Embryonic facial prominence (tissue), 1 donor: ENCODE data around the gene LYST.
A peak's percentile ranks its signal among the peaks of the same experiment; 100 is the strongest.

Experiments
- DNase-seq: peaks from one replicate; pipeline ENCODE4 v3.0.0-alpha.2; 2016; ENCODE audit errors: extremely low spot score

LYST gene

GRCh38 chr1:235720544-235720943 is 146.2 kb downstream of the LYST start:
- no peak for DNase-seq

GRCh38 chr1:235714205-235714897 is 152.4 kb downstream of the LYST start:
- no peak for DNase-seq

GRCh38 chr1:235712812-235713211 is 153.9 kb downstream of the LYST start:
- no peak for DNase-seq

GRCh38 chr1:235710687-235711086 is 156.0 kb downstream of the LYST start:
- DNase-seq = no peak

- no peak for DNase-seq
Measured at GRCh38 chr1:235709018-235709417, 157.7 kb downstream of the LYST start.

GRCh38 chr1:235708390-235708962 is 158.2 kb downstream of the LYST start:
- DNase-seq = no peak

- DNase-seq = no peak
Measured at GRCh38 chr1:235703506-235703905, 163.2 kb downstream of the LYST start.

- no peak for DNase-seq
Measured at GRCh38 chr1:235702412-235702811, 164.3 kb downstream of the LYST start.

- DNase-seq = no peak
Measured at GRCh38 chr1:235697508-235697907, 169.2 kb downstream of the LYST start.

GRCh38 chr1:235689356-235689755 is 177.3 kb downstream of the LYST start:
- no peak for DNase-seq

GRCh38 chr1:235688096-235688495 is 178.6 kb downstream of the LYST start:
- no peak for DNase-seq

- no peak for DNase-seq
Measured at GRCh38 chr1:235683653-235684052, 183.1 kb downstream of the LYST start.

GRCh38 chr1:235682216-235682615 is 184.5 kb downstream of the LYST start:
- DNase-seq = no peak

- DNase-seq = no peak
Measured at GRCh38 chr1:235679644-235680043, 187.1 kb downstream of the LYST start.

- no peak for DNase-seq
Measured at GRCh38 chr1:235679005-235679404, 187.7 kb downstream of the LYST start.

GRCh38 chr1:235675152-235675890 is 191.4 kb downstream of the LYST start:
- DNase-seq = no peak

- DNase-seq = no peak
Measured at GRCh38 chr1:235673981-235674380, 192.7 kb downstream of the LYST start.

GRCh38 chr1:235671992-235672391 is 194.7 kb downstream of the LYST start:
- DNase-seq = no peak

GRCh38 chr1:235670157-235670776 is 196.4 kb downstream of the LYST start:
- DNase-seq = no peak

- no peak for DNase-seq
Measured at GRCh38 chr1:235669277-235669676, 197.4 kb downstream of the LYST start.

- no peak for DNase-seq
Measured at GRCh38 chr1:235663628-235664027, 203.1 kb downstream of the LYST start.

- DNase-seq = peak; percentile 10
Measured at GRCh38 chr1:235661568-235661967, 205.1 kb downstream of the LYST start.
